ENCODE results near the gene CANX. TPM values are rescaled to one million over a fixed set of nuclear protein-coding genes. Genes with fewer than 3 reads are reported as not detected.
"Not testable (repeated sequence)": the region's sequence is repeated elsewhere in the genome, so short reads cannot be mapped to it uniquely, and the experiment has no call there.

CANX gene
- total and polyA plus RNA-seq, 2 experiments from 2014 or later, result 332 to 488 TPM

DNA sequence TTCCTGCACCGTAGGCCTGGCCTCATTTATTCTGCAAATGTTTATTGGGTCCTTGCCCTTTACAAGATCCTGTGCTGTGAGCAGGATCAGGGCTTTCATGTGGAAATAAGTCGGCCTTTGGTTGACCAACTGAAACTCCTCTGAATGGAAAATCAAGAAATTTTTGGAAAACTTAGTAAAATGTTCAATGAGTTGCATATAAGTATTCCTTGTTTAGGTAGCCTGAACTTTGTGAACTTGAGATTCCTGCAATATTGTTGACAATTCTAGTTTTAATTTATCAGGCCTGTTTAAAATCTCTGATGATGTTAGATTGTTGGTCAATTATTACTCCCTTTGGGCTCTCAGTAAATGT lies 35.0 kb downstream of the CANX start:
- Histone ChIP-seq H3K4me1 (ENCODE audit: insufficient read depth) (peaks cover 14% of the 10 kb centered on the region), H3K79me2 (ENCODE audit: insufficient read depth) (peaks cover 63% of the 10 kb centered on the region), H3K9ac (peak overlapping the region; percentile 89), H3K27ac (peak overlapping the region; percentile 82), H3K4me2 (ENCODE audit: unreplicated experiment) (peak overlapping the region; percentile 97), H3K36me3 (ENCODE audit: low read depth) (peaks cover 21% of the 10 kb centered on the region), H2AFZ (peak overlapping the region; percentile 70), H4K20me1 (ENCODE audit: insufficient read depth) (peaks cover 7% of the 10 kb centered on the region), H3F3A (ENCODE audit: insufficient read depth) (peaks cover 48% of the 10 kb centered on the region), H3K9me3 (ENCODE audit: low read depth) (no peaks in the 10 kb centered on the region), H3K9me2 (ENCODE audit: insufficient read depth) (no peaks in the 10 kb centered on the region), H3K27me3 (replicated peaks; ENCODE audit: insufficient read depth) (no peaks in the 10 kb centered on the region), H3K4me3 (peak overlapping the region; percentile 84)
- in situ Hi-C loops (cut with MboI), result no loop called here
- peak; percentile 10 for DNase-seq
- TF ChIP-seq EZH2phosphoT487 (IDR thresholded peaks at IDR 0.05; ENCODE audit: insufficient read depth, low read depth) (no peak), EZH2 (IDR thresholded peaks at IDR 0.05; ENCODE audit: insufficient read depth, poor library complexity, severe bottlenecking) (no peak)
- 0% methylated on average over 2 of the region's 2 CpGs for WGBS, 2 experiments (ENCODE audit: low coverage in 1 of 2, low lambda C conversion rate in 2 of 2, missing lambda C conversion rate in 2 of 2)

DNA sequence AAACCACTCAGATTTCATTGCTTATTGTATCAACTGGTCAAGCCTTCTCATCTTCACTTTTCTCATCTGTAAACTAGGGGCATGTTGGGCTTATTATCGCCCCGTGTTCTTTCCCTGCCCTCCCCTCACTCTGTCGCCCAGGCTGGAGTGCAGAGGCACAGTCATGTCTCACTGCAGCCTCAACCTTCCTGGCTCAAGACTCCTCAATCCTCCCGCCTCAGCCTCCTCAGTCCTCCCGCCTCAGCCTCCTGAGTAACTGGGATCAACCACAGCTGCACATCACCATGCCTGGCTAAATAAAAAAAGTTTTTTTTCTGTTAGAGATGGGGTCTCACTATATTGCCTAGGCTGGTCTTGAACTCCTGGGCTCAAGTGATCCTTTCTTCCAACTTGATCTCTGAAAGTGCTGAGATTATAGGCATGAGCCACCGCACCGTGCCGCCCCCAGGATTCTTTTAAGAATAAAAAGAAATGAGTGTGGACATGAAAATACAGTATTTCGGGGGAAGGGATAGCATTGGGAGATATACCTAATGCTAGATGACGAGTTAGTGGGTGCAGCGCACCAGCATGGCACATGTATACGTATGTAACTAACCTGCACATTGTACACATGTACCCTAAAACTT lies 35.9 kb downstream of the CANX start:
- peaks cover 38% of the 10 kb centered on the region for H3F3A ChIP-seq (ENCODE audit: insufficient read depth)
- H2AFZ ChIP-seq, result no peak overlapping the region
- peak overlapping the region; percentile 89 for H3K9ac ChIP-seq
- peak overlapping the region; percentile 97 for H3K4me2 ChIP-seq (ENCODE audit: unreplicated experiment)
- H3K9me2 ChIP-seq (ENCODE audit: insufficient read depth), result no peaks in the 10 kb centered on the region
- peaks cover 12% of the 10 kb centered on the region for H3K36me3 ChIP-seq (ENCODE audit: low read depth)
- peak; percentile 24 for DNase-seq
- peak overlapping the region; percentile 84 for H3K4me3 ChIP-seq
- in situ Hi-C loops (cut with MboI), result no loop called here
- peaks cover 14% of the 10 kb centered on the region for H3K4me1 ChIP-seq (ENCODE audit: insufficient read depth)
- WGBS, 2 experiments (ENCODE audit: low coverage in 1 of 2, low lambda C conversion rate in 2 of 2, missing lambda C conversion rate in 2 of 2), result 80% methylated on average over 12 of the region's 12 CpGs
- no peaks in the 10 kb centered on the region for H3K27me3 ChIP-seq (replicated peaks; ENCODE audit: insufficient read depth)
- H4K20me1 ChIP-seq (ENCODE audit: insufficient read depth), result peaks cover 14% of the 10 kb centered on the region
- H3K79me2 ChIP-seq (ENCODE audit: insufficient read depth), result peaks cover 68% of the 10 kb centered on the region
- TF ChIP-seq EZH2phosphoT487 (IDR thresholded peaks at IDR 0.05; ENCODE audit: insufficient read depth, low read depth), result no peak
- no peak for TF ChIP-seq EZH2 (IDR thresholded peaks at IDR 0.05; ENCODE audit: insufficient read depth, poor library complexity, severe bottlenecking)
- no peaks in the 10 kb centered on the region for H3K9me3 ChIP-seq (ENCODE audit: low read depth)
- H3K27ac ChIP-seq, result peak overlapping the region; percentile 82

DNA sequence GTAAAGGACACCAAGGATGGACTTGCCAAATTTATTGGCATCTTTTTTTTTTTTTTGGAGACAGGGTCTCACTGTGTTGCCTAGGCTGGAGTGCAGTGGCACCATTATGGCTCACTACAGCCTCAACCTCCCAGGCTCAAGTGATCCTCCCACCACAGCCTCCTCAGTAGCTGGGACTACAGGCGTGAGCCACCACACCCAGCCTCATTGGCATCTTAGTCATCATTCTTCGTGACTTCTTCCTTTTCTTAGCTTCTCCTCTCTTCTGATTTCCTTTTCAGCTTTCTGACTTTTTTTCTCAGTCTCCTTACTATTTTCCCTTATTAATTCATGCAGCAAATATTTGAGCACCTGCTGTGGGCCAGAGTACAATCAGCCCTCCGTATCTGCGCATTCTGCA lies 40.0 kb downstream of the CANX start:
- no peaks in the 10 kb centered on the region for H3K27me3 ChIP-seq (replicated peaks; ENCODE audit: insufficient read depth)
- no peak for DNase-seq
- no peak overlapping the region for H3K4me2 ChIP-seq (ENCODE audit: unreplicated experiment)
- H3K27ac ChIP-seq, result no peak overlapping the region
- H3K79me2 ChIP-seq (ENCODE audit: insufficient read depth), result peaks cover 100% of the 10 kb centered on the region
- in situ Hi-C loops (cut with MboI), result no loop called here
- no peak overlapping the region for H3K4me3 ChIP-seq
- no peak overlapping the region for H3K9ac ChIP-seq
- H3K36me3 ChIP-seq (ENCODE audit: low read depth), result no peaks in the 10 kb centered on the region
- WGBS, 2 experiments (ENCODE audit: low coverage in 1 of 2, low lambda C conversion rate in 2 of 2, missing lambda C conversion rate in 2 of 2), result 89 to 90% methylated on average over 4 of the region's 4 CpGs
- H4K20me1 ChIP-seq (ENCODE audit: insufficient read depth), result peaks cover 19% of the 10 kb centered on the region
- no peak overlapping the region for H2AFZ ChIP-seq
- H3K9me2 ChIP-seq (ENCODE audit: insufficient read depth), result no peaks in the 10 kb centered on the region
- no peak for TF ChIP-seq EZH2phosphoT487 (IDR thresholded peaks at IDR 0.05; ENCODE audit: insufficient read depth, low read depth)
- TF ChIP-seq EZH2 (IDR thresholded peaks at IDR 0.05; ENCODE audit: insufficient read depth, poor library complexity, severe bottlenecking), result no peak
- H3F3A ChIP-seq (ENCODE audit: insufficient read depth), result peaks cover 11% of the 10 kb centered on the region
- peaks cover 2% of the 10 kb centered on the region; the same call in 1 of the 2 replicates for H3K4me1 ChIP-seq (ENCODE audit: insufficient read depth)
- H3K9me3 ChIP-seq (ENCODE audit: low read depth), result no peaks in the 10 kb centered on the region

GRCh38 chr5:179744106-179744505 lies 45.3 kb downstream of the CANX start:
- DNase-seq; H3K36me3 ChIP-seq (ENCODE audit: low read depth); H3K9me3 ChIP-seq (ENCODE audit: low read depth); H3K27me3 ChIP-seq (replicated peaks; ENCODE audit: insufficient read depth); in situ Hi-C loops (cut with MboI); H2AFZ ChIP-seq; H3K9ac ChIP-seq; H3K4me1 ChIP-seq (ENCODE audit: insufficient read depth); H3K4me3 ChIP-seq; H4K20me1 ChIP-seq (ENCODE audit: insufficient read depth); H3F3A ChIP-seq (ENCODE audit: insufficient read depth); H3K9me2 ChIP-seq (ENCODE audit: insufficient read depth); H3K4me2 ChIP-seq (ENCODE audit: unreplicated experiment); H3K27ac ChIP-seq: not testable (repeated sequence)
- WGBS, 2 experiments (ENCODE audit: low coverage in 1 of 2, low lambda C conversion rate in 2 of 2, missing lambda C conversion rate in 2 of 2), result 94% methylated on average over 7 of the region's 7 CpGs
- peaks cover 100% of the 10 kb centered on the region for H3K79me2 ChIP-seq (ENCODE audit: insufficient read depth)

GRCh38 chr5:179746872-179747271 lies 48.1 kb downstream of the CANX start:
- Histone ChIP-seq H3K27me3 (replicated peaks; ENCODE audit: insufficient read depth) (no peaks in the 10 kb centered on the region), H3K4me1 (ENCODE audit: insufficient read depth) (no peaks in the 10 kb centered on the region), H3K27ac (no peak overlapping the region), H3K9me2 (ENCODE audit: insufficient read depth) (no peaks in the 10 kb centered on the region), H3K4me2 (ENCODE audit: unreplicated experiment) (no peak overlapping the region), H3K4me3 (no peak overlapping the region), H4K20me1 (ENCODE audit: insufficient read depth) (peaks cover 5% of the 10 kb centered on the region), H3K9me3 (ENCODE audit: low read depth) (no peaks in the 10 kb centered on the region), H3K9ac (no peak overlapping the region), H2AFZ (no peak overlapping the region), H3K36me3 (ENCODE audit: low read depth) (no peaks in the 10 kb centered on the region), H3F3A (ENCODE audit: insufficient read depth) (no peaks in the 10 kb centered on the region; the same call in 1 of the 2 replicates), H3K79me2 (ENCODE audit: insufficient read depth) (peaks cover 100% of the 10 kb centered on the region)
- TF ChIP-seq EZH2 (IDR thresholded peaks at IDR 0.05; ENCODE audit: insufficient read depth, poor library complexity, severe bottlenecking) (no peak), EZH2phosphoT487 (IDR thresholded peaks at IDR 0.05; ENCODE audit: insufficient read depth, low read depth) (no peak)
- WGBS, 2 experiments (ENCODE audit: low coverage in 1 of 2, low lambda C conversion rate in 2 of 2, missing lambda C conversion rate in 2 of 2), result 96 to 99% methylated on average over 2 of the region's 2 CpGs
- DNase-seq, result no peak
- in situ Hi-C loops (cut with MboI), result no loop called here

Data from GM23248 (cell line).